GM23338 (cell line): ENCODE measurements around the gene RHOG. TPM values are rescaled to one million over a fixed set of nuclear protein-coding genes. Genes with fewer than 3 reads are reported as not detected.

Experiments used
- ATAC-seq: fragments of 200-7000 bp; cut with Tn5 transposase; 3 replicates; pipeline ENCODE4 v1.9.1; 2020
- DNase-seq: peaks from one replicate; pipeline ENCODE4 v3.0.0-alpha.2; 2015; ENCODE audit warnings: low spot score
- H2AFZ ChIP-seq: fragments of 200-600 bp; sonication (generic); 2 replicates; pipeline ENCODE4 v1.8.0; 2016; ENCODE audit warnings: antibody characterized with exemption, mild to moderate bottlenecking, moderate library complexity
- H3F3A ChIP-seq: fragments of 200-600 bp; sonication (generic); replicated peaks from 2 replicates; pipeline ENCODE4 v1.8.0; 2017; ENCODE audit warnings: antibody characterized with exemption, mixed run types, low read depth
- H3K27ac ChIP-seq: fragments of 200-600 bp; sonication (generic); 2 replicates; pipeline ENCODE4 v1.6.1; 2016; ENCODE audit warnings: low read depth
- H3K27me3 ChIP-seq: fragments of 200-600 bp; sonication (generic); 2 replicates; pipeline ENCODE4 v1.8.0; 2016; ENCODE audit warnings: mild to moderate bottlenecking, mixed run types, moderate library complexity; ENCODE audit not compliant: insufficient read depth
- H3K36me3 ChIP-seq: fragments of 200-600 bp; sonication (generic); 2 replicates; pipeline ENCODE4 v1.8.0; 2016; ENCODE audit warnings: mild to moderate bottlenecking; ENCODE audit not compliant: insufficient read depth
- H3K4me1 ChIP-seq: fragments of 200-600 bp; sonication (generic); 2 replicates; pipeline ENCODE4 v1.8.0; 2016; ENCODE audit warnings: mild to moderate bottlenecking, moderate library complexity; ENCODE audit not compliant: insufficient read depth
- H3K4me2 ChIP-seq: fragments of 200-600 bp; sonication (generic); 2 replicates; pipeline ENCODE4 v1.7.1; 2017; ENCODE audit warnings: mixed run types
- H3K4me3 ChIP-seq: fragments of 200-600 bp; sonication (generic); 2 replicates; pipeline ENCODE4 v1.6.1; 2016; ENCODE audit warnings: mixed run types
- H3K79me2 ChIP-seq: fragments of 200-600 bp; sonication (generic); replicated peaks from 2 replicates; pipeline ENCODE4 v1.8.0; 2017; ENCODE audit warnings: mild to moderate bottlenecking; ENCODE audit not compliant: insufficient read depth
- H3K9me2 ChIP-seq: fragments of 200-600 bp; sonication (generic); 2 replicates; pipeline ENCODE4 v1.8.0; 2017; ENCODE audit not compliant: insufficient read depth
- H4K20me1 ChIP-seq: fragments of 200-600 bp; sonication (generic); replicated peaks from 2 replicates; pipeline ENCODE4 v1.8.0; 2017; ENCODE audit warnings: mild to moderate bottlenecking; ENCODE audit not compliant: insufficient read depth
- H3K27ac Mint-ChIP-seq: 2 replicates; pipeline ENCODE4 v1.8.0; 2020; ENCODE audit warnings: inconsistent platforms, mild to moderate bottlenecking, moderate library complexity, mixed read lengths
- H3K27me3 Mint-ChIP-seq: 3 replicates; pipeline ENCODE4 v1.8.0; 2022; ENCODE audit warnings: low read depth, mild to moderate bottlenecking, moderate library complexity, mixed read lengths, inconsistent platforms; ENCODE audit not compliant: insufficient read depth, poor library complexity
- H3K36me3 Mint-ChIP-seq: 3 replicates; pipeline ENCODE4 v1.8.0; 2021; ENCODE audit warnings: low read depth, mild to moderate bottlenecking, inconsistent platforms, moderate library complexity, mixed read lengths
- H3K4me1 Mint-ChIP-seq: 3 replicates; pipeline ENCODE4 v1.8.0; 2020; ENCODE audit warnings: mild to moderate bottlenecking, inconsistent platforms, mixed read lengths
- H3K4me3 Mint-ChIP-seq: 3 replicates; pipeline ENCODE4 v1.8.0; 2021; ENCODE audit warnings: moderate library complexity, mild to moderate bottlenecking, inconsistent platforms, mixed read lengths
- H3K9me3 Mint-ChIP-seq: 3 replicates; pipeline ENCODE4 v1.8.0; 2020; ENCODE audit warnings: moderate library complexity, mild to moderate bottlenecking, inconsistent platforms, mixed read lengths
- CREB1 ChIP-seq: fragments of 250-450 bp; sonication (Bioruptor Pico); IDR thresholded peaks from 2 replicates; pipeline ENCODE4 v1.5.0; 2020; ENCODE audit warnings: low read depth, mild to moderate bottlenecking, moderate library complexity
- CTCF ChIP-seq, 2 experiments: fragments of 200-600 bp in 1 of 2; sonication (generic) in 1 of 2; conservative IDR thresholded peaks; 2 replicates each; pipeline versions ENCODE4 v1.5.1 to v1.6.1; 2016 to 2017; ENCODE audit warnings: antibody characterized with exemption in 2 of 2, low read depth in 2 of 2, mild to moderate bottlenecking in 2 of 2, moderate library complexity in 1 of 2
- ETS1 ChIP-seq: IDR thresholded peaks from 2 replicates; pipeline ENCODE4 v1.6.1; 2016; ENCODE audit warnings: antibody characterized with exemption
- EZH2 ChIP-seq: fragments of 200-600 bp; sonication (generic); IDR thresholded peaks from one replicate; pipeline ENCODE4 v1.8.0; 2017; ENCODE audit warnings: antibody characterized with exemption, mild to moderate bottlenecking, low read depth; ENCODE audit not compliant: unreplicated experiment
- EZH2phosphoT487 ChIP-seq: fragments of 200-600 bp; sonication (generic); IDR thresholded peaks from one replicate; pipeline ENCODE4 v1.8.1; 2018; ENCODE audit warnings: antibody characterized with exemption; ENCODE audit not compliant: unreplicated experiment
- JUNB ChIP-seq: IDR thresholded peaks from one replicate; pipeline ENCODE4 v1.6.1; 2016; ENCODE audit warnings: antibody characterized with exemption; ENCODE audit not compliant: unreplicated experiment
- NANOG ChIP-seq: IDR thresholded peaks from 2 replicates; pipeline ENCODE4 v1.6.1; 2016; ENCODE audit warnings: antibody characterized with exemption, borderline replicate concordance
- POLR2AphosphoS5 ChIP-seq: IDR thresholded peaks from 2 replicates; pipeline ENCODE4 v1.6.1; 2016; ENCODE audit warnings: antibody characterized with exemption, low read depth
- REST ChIP-seq: IDR thresholded peaks from one replicate; pipeline ENCODE4 v1.6.1; 2018; ENCODE audit warnings: antibody characterized with exemption; ENCODE audit not compliant: unreplicated experiment
- STAT1 ChIP-seq: IDR thresholded peaks from one replicate; pipeline ENCODE4 v1.6.1; 2016; ENCODE audit warnings: antibody characterized with exemption; ENCODE audit not compliant: unreplicated experiment
- ZNF114 ChIP-seq: fragments of 250-450 bp; sonication (Bioruptor Pico); IDR thresholded peaks from 2 replicates; pipeline ENCODE4 v1.5.0; 2020; ENCODE audit warnings: mild to moderate bottlenecking, moderate library complexity
- ZNF331 ChIP-seq: fragments of 250-450 bp; sonication (Bioruptor Pico); IDR thresholded peaks from 2 replicates; pipeline ENCODE4 v1.5.0; 2020; ENCODE audit warnings: low read depth, mild to moderate bottlenecking, moderate library complexity
- ZNF462 ChIP-seq: fragments of 250-450 bp; sonication (Bioruptor Pico); IDR thresholded peaks from 2 replicates; pipeline ENCODE4 v1.5.0; 2020; ENCODE audit warnings: mild to moderate bottlenecking, moderate library complexity
- polyA plus RNA-seq: library from polyadenylated mRNA; unstranded; fragments of >200 nt; fragmentation: Nextera tagmentation; extraction: Ambion mirVana; gene quantifications from 2 replicates; pipeline ENCODE4 v1.2.1, GENCODE V29; 2016
- total RNA-seq: library from RNA; depleted of rRNA; stranded (reverse); fragments of >200 nt; shearing (Covaris generic); gene quantifications from 2 replicates; pipeline ENCODE4 v1.2.3, GENCODE V29; 2014

RHOG gene
- total and polyA plus RNA-seq, 2 experiments from 2014 or later: 26.3 to 38.6 TPM

- H3K4me3 Mint-ChIP-seq: no peak overlapping the region
- H3K4me1 ChIP-seq: no peaks in the 10 kb centered on the region
- no peaks in the 10 kb centered on the region for H3K79me2 ChIP-seq
- no peaks in the 10 kb centered on the region for H3K27me3 ChIP-seq
- H3K27ac ChIP-seq: no peak overlapping the region
- H3K4me1 Mint-ChIP-seq: no peaks in the 10 kb centered on the region
- no peaks in the 10 kb centered on the region for H3F3A ChIP-seq
- no peaks in the 10 kb centered on the region for H3K36me3 Mint-ChIP-seq
- H3K27ac Mint-ChIP-seq: no peak overlapping the region
- H4K20me1 ChIP-seq: 0 out of 2 replicates have a peak, but pooled peaks cover 3% of the 10 kb centered on the region
- H3K27me3 Mint-ChIP-seq: no peaks in the 10 kb centered on the region
- H3K4me2 ChIP-seq: no peak overlapping the region
- ATAC-seq (no peak), DNase-seq (no peak)
- no peaks in the 10 kb centered on the region for H3K9me3 Mint-ChIP-seq
- H3K36me3 ChIP-seq: no peaks in the 10 kb centered on the region
- TF ChIP-seq JUNB: no peak
- TF ChIP-seq EZH2: no peak
- TF ChIP-seq NANOG: no peak
- no peak for TF ChIP-seq ZNF114 (CRISPR knock-in tag)
- no peak for TF ChIP-seq ZNF331 (CRISPR knock-in tag)
- TF ChIP-seq ZNF462 (CRISPR knock-in tag): no peak
- TF ChIP-seq POLR2AphosphoS5: no peak
- no peak for TF ChIP-seq CREB1 (CRISPR knock-in tag)
- no peak for TF ChIP-seq REST
- TF ChIP-seq STAT1: no peak
- no peak for TF ChIP-seq EZH2phosphoT487
- TF ChIP-seq ETS1: no peak
- TF ChIP-seq CTCF (conservative IDR thresholded peaks at IDR 0.05; ENCODE audit: low read depth in 2 of 2): no peak
- H3K9me2 ChIP-seq: no peaks in the 10 kb centered on the region
- no peak overlapping the region for H2AFZ ChIP-seq
- no peak overlapping the region for H3K4me3 ChIP-seq
Observed at GRCh38 chr11:3886985-3887384, 46.2 kb upstream of the RHOG start.
